DMS153 treated with DMSO at 0.1 percent for 48 hours (cell line): ENCODE results near the gene EMC8.

Experiments used
- DNase-seq: peaks from one replicate; lab custom pipeline; 2025; ENCODE audit not compliant: unreplicated experiment; lab: John Stamatoyannopoulos, UW

Gene EMC8

GRCh38 chr16:85733155-85733838 lies 66.0 kb downstream of the EMC8 start:
- no peak for DNase-seq

GRCh38 chr16:85731179-85731578 lies 68.2 kb downstream of the EMC8 start:
- DNase-seq = no peak

GRCh38 chr16:85730186-85730465 lies 69.2 kb downstream of the EMC8 start:
- DNase-seq = no peak

- no peak for DNase-seq
Observed at GRCh38 chr16:85729452-85730185, 69.7 kb downstream of the EMC8 start.

GRCh38 chr16:85728879-85729278 lies 70.5 kb downstream of the EMC8 start:
- DNase-seq = no peak
